GM10248 (cell line): ENCODE measurements around the gene KCNMA1.
"Not testable (repeated sequence)": the region's sequence is repeated elsewhere in the genome, so short reads cannot be mapped to it uniquely, and the experiment has no call there.

Source experiments
- CTCF ChIA-PET: fragments of 300-600 bp; sonication (Branson Sonifier 250); formaldehyde crosslinking; extraction: SDS; loops from one replicate; lab custom pipeline; 2021; ENCODE audit warnings: antibody characterized with exemption; lab: Yijun Ruan, JAX
- POLR2A ChIA-PET: fragments of 350-650 bp; sonication (Branson Sonifier 250); formaldehyde crosslinking; extraction: SDS; loops from one replicate; lab custom pipeline; 2020; ENCODE audit warnings: antibody characterized with exemption; lab: Yijun Ruan, JAX
- DNase-seq: peaks from one replicate; pipeline ENCODE4 v3.0.0; 2012; ENCODE audit errors: extremely low spot score
- TF ChIP-seq, protein P1 (sequence below): IDR thresholded peaks from 2 replicates; pipeline ENCODE4 v1.5.1; 2012; ENCODE audit warnings: mild to moderate bottlenecking, low read depth; ENCODE audit errors: extremely low read depth, missing control alignments, control extremely low read depth

KCNMA1 gene

DNA sequence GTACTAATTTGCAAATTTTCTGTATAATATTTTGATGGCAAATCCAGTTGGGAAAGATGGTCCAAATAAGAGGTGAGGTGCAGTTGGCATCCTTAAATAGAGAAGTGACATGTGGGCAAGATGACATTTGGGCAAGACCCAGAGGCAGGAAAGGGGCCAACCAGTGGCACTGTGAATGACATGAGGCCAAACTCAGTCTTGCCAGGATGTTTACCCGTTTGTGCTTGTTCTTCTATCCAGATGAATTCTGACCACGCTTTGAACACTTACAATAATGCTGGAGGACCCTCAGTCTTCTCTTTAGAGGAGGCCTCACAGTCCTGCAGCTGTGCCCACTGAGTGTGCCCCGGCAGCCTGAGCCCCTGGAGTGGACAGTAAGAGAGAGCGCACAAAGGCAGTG lies 45.1 kb downstream of the KCNMA1 start:
- POLR2A ChIA-PET, result no interaction called here
- TF ChIP-seq, protein P1, sequence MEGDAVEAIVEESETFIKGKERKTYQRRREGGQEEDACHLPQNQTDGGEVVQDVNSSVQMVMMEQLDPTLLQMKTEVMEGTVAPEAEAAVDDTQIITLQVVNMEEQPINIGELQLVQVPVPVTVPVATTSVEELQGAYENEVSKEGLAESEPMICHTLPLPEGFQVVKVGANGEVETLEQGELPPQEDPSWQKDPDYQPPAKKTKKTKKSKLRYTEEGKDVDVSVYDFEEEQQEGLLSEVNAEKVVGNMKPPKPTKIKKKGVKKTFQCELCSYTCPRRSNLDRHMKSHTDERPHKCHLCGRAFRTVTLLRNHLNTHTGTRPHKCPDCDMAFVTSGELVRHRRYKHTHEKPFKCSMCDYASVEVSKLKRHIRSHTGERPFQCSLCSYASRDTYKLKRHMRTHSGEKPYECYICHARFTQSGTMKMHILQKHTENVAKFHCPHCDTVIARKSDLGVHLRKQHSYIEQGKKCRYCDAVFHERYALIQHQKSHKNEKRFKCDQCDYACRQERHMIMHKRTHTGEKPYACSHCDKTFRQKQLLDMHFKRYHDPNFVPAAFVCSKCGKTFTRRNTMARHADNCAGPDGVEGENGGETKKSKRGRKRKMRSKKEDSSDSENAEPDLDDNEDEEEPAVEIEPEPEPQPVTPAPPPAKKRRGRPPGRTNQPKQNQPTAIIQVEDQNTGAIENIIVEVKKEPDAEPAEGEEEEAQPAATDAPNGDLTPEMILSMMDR, result no peak
- DNase-seq, result no peak
- CTCF ChIA-PET, result no interaction called here

DNA sequence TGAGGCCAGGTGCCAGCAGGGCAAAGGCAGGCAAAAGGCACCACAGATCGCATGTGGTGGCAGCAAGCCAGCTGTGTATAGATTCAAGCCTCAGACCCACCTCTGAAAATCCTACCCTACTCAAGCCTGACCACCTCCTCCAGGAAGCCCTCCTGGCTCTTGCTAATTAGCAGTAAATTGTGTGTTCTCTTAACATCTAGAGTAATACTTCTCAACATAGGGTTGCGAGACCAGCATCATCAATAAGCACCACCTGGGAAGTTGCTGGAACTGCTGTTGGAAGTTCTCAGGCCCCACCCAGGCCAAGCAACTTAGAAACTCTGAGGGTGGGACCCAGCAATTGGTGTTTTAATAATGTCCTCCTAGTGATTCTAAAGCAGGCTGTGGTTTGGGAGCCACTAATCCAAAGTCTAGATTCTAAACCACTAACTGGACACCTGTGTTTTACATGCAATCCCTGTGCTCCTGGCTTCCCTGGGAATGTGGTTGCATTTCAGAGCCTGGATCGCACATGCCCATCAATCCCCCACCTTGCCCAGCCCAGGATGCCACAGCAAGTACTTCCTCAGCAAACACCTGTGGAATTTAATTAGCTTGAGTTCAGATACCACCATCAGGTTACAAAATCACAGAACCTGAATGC lies 46.2 kb downstream of the KCNMA1 start:
- ChIA-PET CTCF (no interaction called here), POLR2A (no interaction called here)
- DNase-seq, result no peak
- TF ChIP-seq, protein P1, result no peak

DNA sequence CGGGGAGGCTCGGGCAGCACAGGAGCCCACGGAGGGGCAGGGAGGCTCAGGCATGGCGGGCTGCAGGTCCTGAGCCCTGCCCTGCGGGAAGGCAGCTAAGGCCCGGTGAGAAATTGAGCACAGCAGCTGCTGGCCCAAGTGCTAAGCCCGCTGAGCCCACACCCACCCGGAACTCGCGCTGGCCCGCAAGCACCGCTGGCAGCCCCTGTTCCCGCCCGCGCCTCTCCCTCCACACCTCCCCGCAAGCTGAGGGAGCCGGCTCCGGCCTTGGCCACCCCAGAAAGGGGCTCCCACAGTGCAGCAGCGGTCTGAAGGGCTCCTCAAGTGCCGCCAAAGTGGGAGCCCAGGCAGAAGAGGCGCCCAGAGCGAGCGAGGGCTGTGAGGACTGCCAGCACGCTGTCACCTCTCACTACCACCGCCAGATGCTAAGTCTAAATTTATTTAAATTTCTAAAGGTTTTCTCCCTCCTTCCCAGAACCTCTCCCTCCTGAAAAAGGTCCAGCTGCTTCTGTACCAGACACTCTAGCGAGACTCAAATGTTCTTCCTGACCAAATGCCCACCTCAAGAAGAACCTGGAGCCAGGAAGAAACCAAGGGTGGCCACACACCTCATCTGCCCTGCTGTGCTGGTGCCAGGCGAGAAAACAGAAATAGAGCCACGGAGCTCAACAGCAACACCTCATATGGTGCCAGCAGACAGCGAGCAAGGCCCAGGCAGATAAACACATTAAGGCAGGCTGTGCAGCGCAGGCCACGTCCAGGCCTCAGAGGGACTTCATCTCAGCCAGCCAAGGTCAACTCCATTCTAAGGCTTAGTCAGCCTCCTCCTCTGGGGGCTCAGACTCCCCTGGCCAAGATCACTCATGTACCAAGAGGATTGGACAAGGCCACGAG lies 47.0 kb downstream of the KCNMA1 start:
- CTCF ChIA-PET, result no interaction called here
- POLR2A ChIA-PET, result no interaction called here
- TF ChIP-seq, protein P1, result no peak
- no peak for DNase-seq

DNA sequence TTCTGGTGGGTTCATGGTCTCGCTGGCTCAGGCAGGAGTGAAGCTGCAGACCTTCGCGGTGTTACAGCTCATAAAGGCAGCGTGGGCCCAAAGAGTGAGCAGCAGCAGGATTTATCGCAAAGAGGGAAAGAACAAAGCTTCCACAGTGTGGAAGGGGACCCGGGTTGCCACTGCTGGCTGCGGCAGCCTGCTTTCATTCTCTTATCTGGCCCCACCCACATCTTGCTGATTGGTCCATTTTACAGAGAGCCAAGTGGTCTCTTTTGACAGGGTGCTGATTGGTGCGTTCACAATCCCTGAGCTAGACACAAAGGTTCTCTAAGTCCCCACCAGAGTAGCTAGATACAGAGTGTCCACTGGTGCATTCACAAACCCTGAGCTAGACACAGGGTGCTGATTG lies 47.9 kb downstream of the KCNMA1 start:
- POLR2A ChIA-PET, CTCF ChIA-PET, DNase-seq: not testable (repeated sequence)

DNA sequence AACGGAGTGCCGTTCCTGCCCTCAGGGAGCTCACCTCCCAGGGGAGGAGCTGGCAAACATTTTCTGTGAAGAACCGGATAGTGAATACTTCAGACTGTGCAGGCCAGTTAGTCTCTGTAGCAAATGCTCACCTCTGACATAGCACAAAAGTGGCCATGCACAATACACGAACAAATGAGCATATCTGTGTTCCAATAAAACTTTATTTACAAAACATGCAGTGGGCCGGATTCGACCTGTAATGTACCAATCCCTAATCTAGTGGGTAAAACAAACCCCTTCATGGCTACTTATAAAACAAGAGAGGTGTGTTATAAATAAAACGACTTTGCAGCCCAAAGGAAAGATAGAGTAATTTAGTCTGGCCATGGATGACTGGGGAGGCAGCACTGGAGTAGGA lies 48.7 kb downstream of the KCNMA1 start:
- TF ChIP-seq, protein P1, result no peak
- CTCF ChIA-PET, result no interaction called here
- POLR2A ChIA-PET, result no interaction called here

DNA sequence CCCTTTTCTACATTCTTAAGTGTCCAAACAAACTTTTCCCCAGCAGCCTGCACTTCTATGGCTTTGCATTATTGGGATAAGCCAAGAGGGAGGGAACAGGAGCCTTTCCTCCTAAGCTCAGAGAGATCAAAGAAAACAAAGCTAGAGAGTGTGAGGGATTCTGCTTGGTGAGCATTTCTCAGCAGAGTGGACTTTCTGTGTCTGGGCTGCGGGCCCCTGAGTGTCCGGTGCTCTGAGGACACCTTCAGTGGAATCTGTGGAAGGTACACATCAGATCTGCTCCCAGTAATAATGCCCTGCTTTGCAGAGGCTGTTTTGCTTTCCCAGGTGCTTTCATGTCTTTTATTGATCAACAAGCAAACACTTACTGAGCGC lies 50.2 kb downstream of the KCNMA1 start:
- DNase-seq, result no peak
- POLR2A ChIA-PET, result no interaction called here
- CTCF ChIA-PET, result interaction anchor here (0.7 to 1.2 kb wide), 2 partner anchors 12 to 52 kb away, joined by 3 read pairs; no protein-coding TSS in a partner anchor
- TF ChIP-seq, protein P1, result no peak

More for the DNA sequence above, 48.7 kb downstream of the KCNMA1 start:
- DNase-seq, result no peak
